ENCODE measurements around the gene PSMA2. TPM values are rescaled to one million over a fixed set of nuclear protein-coding genes. Genes with fewer than 3 reads are reported as not detected.

Gene PSMA2
- polyA plus RNA-seq, 1 of the 3 experiments (the other 2 are of a cell fraction), result 101 TPM

DNA sequence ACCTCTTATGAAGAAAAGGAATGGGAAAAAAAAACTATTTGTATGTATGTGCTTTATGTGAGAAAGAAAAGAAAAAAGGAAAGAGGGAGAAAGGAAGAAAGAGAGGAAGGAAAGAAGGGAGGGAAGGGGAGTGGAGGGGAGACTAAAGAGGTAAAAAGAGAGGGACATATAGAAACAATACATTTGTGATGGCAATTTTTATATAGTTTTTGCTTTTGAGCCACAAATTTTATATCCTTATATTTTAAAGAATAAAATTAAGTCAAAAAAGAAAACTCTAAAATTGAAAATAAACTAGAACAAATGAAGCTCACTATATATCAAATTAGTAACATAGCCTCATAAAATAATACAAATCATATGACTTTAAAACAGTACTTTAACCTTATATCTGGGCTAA is 31.1 kb downstream of the PSMA2 start:
- no peak for DNase-seq
- Histone ChIP-seq H3F3A (replicated peaks; ENCODE audit: insufficient read depth) (peaks cover 5% of the 10 kb centered on the region), H3K27me3 (ENCODE audit: insufficient read depth) (no peaks in the 10 kb centered on the region), H3K9ac (no peak overlapping the region), H3K79me2 (ENCODE audit: insufficient read depth) (no peaks in the 10 kb centered on the region), H3K4me2 (no peak overlapping the region), H3K9me2 (no peaks in the 10 kb centered on the region), H3K9me3 (no peaks in the 10 kb centered on the region), H3K36me3 (replicated peaks in 1 of 2; ENCODE audit: control insufficient read depth in 1 of 2, insufficient read depth in 2 of 2, low read length in 1 of 2) (no peaks in the 10 kb centered on the region), H3K4me1 (ENCODE audit: control insufficient read depth in 1 of 2, insufficient read depth in 2 of 2, low read depth in 1 of 2, low read length in 1 of 2) (no peaks in the 10 kb centered on the region), H2AFZ (ENCODE audit: low read depth) (no peak overlapping the region), H3K4me3 (ENCODE audit: low read depth in 2 of 2, low read length in 1 of 2) (no peak overlapping the region), H4K20me1 (ENCODE audit: insufficient read depth) (no peaks in the 10 kb centered on the region), H3K27ac (ENCODE audit: low read depth in 2 of 2, low read length in 1 of 2) (no peak overlapping the region)
- CTCF ChIA-PET, result interaction anchor here (1.3 to 2.3 kb wide), 2 partner anchors 24 to 960 kb away, joined by 6 to 7 read pairs; no protein-coding TSS in a partner anchor
- no peak for TF ChIP-seq NFIC (IDR thresholded peaks at IDR 0.05; ENCODE audit: borderline replicate concordance)
- POLR2A ChIA-PET, result no interaction called here

DNA sequence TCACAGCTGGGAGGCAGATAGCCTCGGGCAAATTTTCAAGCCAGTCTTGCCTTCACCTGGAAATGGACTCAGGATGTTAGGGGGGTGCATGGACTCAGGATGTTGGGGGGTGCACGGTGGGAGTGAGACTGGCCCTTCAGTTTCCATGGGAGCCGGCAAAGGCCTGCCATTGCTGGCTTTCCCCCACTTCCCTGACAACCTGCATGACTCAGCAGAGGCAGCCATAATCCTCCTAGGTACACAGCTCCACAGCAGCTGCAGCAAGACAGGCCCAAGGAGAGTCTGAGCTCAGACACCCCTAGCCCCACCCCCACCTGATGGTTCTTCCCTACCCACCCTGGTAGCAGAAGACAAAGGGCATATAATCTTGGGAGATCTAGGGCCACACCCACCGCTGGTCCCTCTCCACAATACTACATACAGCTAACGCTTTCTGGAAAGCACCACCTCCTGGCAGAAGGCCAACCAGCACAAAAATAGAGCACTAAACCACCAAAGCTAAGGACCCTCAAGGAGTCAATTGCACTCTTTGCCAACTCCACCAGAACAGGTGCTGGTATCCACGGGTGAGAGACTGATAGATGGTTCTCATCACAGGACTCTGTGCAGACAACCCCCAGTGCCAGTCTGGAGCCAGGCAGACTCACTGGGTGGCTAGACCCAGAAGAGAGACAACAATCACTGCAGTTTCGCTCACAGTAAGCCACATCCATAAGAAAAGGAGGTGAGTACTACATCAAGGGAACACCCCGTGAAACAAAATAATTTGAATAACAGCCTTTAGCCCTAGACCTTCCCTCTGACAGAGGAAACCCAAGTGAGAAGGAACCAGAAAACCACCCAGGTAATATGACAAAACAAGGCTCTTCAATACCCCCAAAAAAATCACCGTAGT is 38.4 kb downstream of the PSMA2 start:
- Histone ChIP-seq H4K20me1 (ENCODE audit: insufficient read depth) (no peaks in the 10 kb centered on the region), H3K9ac (no peak overlapping the region), H3K9me2 (no peaks in the 10 kb centered on the region), H3K27ac (ENCODE audit: low read depth in 2 of 2, low read length in 1 of 2) (no peak overlapping the region), H3K79me2 (ENCODE audit: insufficient read depth) (no peaks in the 10 kb centered on the region), H3K4me3 (ENCODE audit: low read depth in 2 of 2, low read length in 1 of 2) (no peak overlapping the region), H3K4me2 (no peak overlapping the region), H3K36me3 (replicated peaks in 1 of 2; ENCODE audit: control insufficient read depth in 1 of 2, insufficient read depth in 2 of 2, low read length in 1 of 2) (no peaks in the 10 kb centered on the region), H2AFZ (ENCODE audit: low read depth) (no peak overlapping the region), H3K9me3 (no peaks in the 10 kb centered on the region), H3K4me1 (ENCODE audit: control insufficient read depth in 1 of 2, insufficient read depth in 2 of 2, low read depth in 1 of 2, low read length in 1 of 2) (peaks cover 0 to 5% of the 10 kb centered on the region in 2 experiments; a peak in 2 of 4 replicates), H3F3A (replicated peaks; ENCODE audit: insufficient read depth) (no peaks in the 10 kb centered on the region), H3K27me3 (ENCODE audit: insufficient read depth) (no peaks in the 10 kb centered on the region)
- no peak for DNase-seq
- no peak for TF ChIP-seq TCF12 (IDR thresholded peaks at IDR 0.05)
- TF ChIP-seq FOXM1 (IDR thresholded peaks at IDR 0.05; ENCODE audit: low read depth), result no peak
- TF ChIP-seq MXI1 (IDR thresholded peaks at IDR 0.05; ENCODE audit: low read depth, low read length), result no peak
- POLR2A ChIA-PET, result no interaction called here
- WGBS (ENCODE audit: low lambda C conversion rate), result 79% methylated on average over 9 of the region's 9 CpGs
- CTCF ChIA-PET, result no interaction called here

DNA sequence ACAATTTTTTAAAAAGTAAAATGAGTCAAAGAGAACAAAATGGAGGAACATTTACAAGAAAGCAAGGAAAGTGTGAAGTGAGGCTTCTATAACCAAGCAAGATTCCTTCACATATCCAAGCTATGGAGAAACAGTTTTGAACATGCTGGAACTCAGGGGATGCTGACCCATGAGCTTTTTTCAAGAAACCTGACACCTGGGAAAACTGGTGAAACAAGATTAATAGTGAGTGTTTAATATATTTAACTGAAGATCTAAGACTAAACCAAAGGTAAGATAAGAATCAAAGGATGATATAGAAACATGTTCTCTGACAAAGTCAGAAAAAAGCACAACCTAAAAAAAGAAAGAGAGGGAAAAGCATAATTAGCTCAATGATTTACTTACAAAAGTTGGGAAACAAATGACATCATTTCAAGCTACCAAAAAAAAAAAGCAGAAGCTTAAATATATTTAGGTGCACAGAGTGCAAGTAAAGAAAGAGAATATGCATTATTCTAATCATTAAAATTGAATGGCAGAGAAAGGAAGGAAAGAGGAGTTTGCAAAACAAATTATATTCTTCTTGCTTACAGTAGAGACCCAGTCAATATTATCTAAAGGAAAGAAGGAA is 45.0 kb downstream of the PSMA2 start:
- H3K36me3 ChIP-seq (replicated peaks in 1 of 2; ENCODE audit: control insufficient read depth in 1 of 2, insufficient read depth in 2 of 2, low read length in 1 of 2), result no peaks in the 10 kb centered on the region

More for the DNA sequence above, 45.0 kb downstream of the PSMA2 start:
- Histone ChIP-seq H3K9me2 (no peaks in the 10 kb centered on the region), H3K4me3 (ENCODE audit: low read depth in 2 of 2, low read length in 1 of 2) (no peak overlapping the region), H3K4me1 (ENCODE audit: control insufficient read depth in 1 of 2, insufficient read depth in 2 of 2, low read depth in 1 of 2, low read length in 1 of 2) (peaks cover 0 to 11% of the 10 kb centered on the region in 2 experiments; a peak in 2 of 4 replicates), H3K27me3 (ENCODE audit: insufficient read depth) (no peaks in the 10 kb centered on the region), H4K20me1 (ENCODE audit: insufficient read depth) (no peaks in the 10 kb centered on the region), H3K27ac (ENCODE audit: low read depth in 2 of 2, low read length in 1 of 2) (no peak overlapping the region), H2AFZ (ENCODE audit: low read depth) (no peak overlapping the region), H3K9ac (no peak overlapping the region), H3K9me3 (no peaks in the 10 kb centered on the region), H3K4me2 (0 out of 2 replicates have a peak overlapping the region, but pooled peaks have one; percentile 95), H3K79me2 (ENCODE audit: insufficient read depth) (no peaks in the 10 kb centered on the region), H3F3A (replicated peaks; ENCODE audit: insufficient read depth) (peaks cover 16% of the 10 kb centered on the region)
- ChIA-PET POLR2A (interaction anchor here (0.9 to 1.5 kb wide), 2 partner anchors 9 to 45 kb away, joined by 4 read pairs; partner anchors contain the start of genes MRPL32 and PSMA2), CTCF (interaction anchor here (0.6 to 3.8 kb wide), 10 partner anchors 8 to 946 kb away, joined by 3 to 29 read pairs (median 4); no protein-coding TSS in a partner anchor)
- TF ChIP-seq, protein P1, sequence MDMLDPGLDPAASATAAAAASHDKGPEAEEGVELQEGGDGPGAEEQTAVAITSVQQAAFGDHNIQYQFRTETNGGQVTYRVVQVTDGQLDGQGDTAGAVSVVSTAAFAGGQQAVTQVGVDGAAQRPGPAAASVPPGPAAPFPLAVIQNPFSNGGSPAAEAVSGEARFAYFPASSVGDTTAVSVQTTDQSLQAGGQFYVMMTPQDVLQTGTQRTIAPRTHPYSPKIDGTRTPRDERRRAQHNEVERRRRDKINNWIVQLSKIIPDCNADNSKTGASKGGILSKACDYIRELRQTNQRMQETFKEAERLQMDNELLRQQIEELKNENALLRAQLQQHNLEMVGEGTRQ (IDR thresholded peaks at IDR 0.05; ENCODE audit: borderline replicate concordance, low read depth, low read length), result no peak
- no peak for TF ChIP-seq JUND (IDR thresholded peaks at IDR 0.05)
- TF ChIP-seq ELF1 (IDR thresholded peaks at IDR 0.05), result no peak
- no peak for DNase-seq

All from SK-N-SH (cell line).